GM11168 (cell line): ENCODE results near the gene HMCN2.

Experiments
- in situ Hi-C: fragments of 300-500 bp; cut with MboI; formaldehyde crosslinking; loops from one replicate; pipeline ENCODE4 v1.12.0; 2022; ENCODE audit warnings: low sequenced_read_pairs; ENCODE audit not compliant: unreplicated experiment

Gene HMCN2

GRCh38 chr9:130451509-130452388, 186.2 kb downstream of the HMCN2 start:
- in situ Hi-C loops = no loop called here

GRCh38 chr9:130452835-130453234, 187.3 kb downstream of the HMCN2 start:
- in situ Hi-C loops = no loop called here

GRCh38 chr9:130453487-130453886, 187.9 kb downstream of the HMCN2 start:
- in situ Hi-C loops = no loop called here

DNA sequence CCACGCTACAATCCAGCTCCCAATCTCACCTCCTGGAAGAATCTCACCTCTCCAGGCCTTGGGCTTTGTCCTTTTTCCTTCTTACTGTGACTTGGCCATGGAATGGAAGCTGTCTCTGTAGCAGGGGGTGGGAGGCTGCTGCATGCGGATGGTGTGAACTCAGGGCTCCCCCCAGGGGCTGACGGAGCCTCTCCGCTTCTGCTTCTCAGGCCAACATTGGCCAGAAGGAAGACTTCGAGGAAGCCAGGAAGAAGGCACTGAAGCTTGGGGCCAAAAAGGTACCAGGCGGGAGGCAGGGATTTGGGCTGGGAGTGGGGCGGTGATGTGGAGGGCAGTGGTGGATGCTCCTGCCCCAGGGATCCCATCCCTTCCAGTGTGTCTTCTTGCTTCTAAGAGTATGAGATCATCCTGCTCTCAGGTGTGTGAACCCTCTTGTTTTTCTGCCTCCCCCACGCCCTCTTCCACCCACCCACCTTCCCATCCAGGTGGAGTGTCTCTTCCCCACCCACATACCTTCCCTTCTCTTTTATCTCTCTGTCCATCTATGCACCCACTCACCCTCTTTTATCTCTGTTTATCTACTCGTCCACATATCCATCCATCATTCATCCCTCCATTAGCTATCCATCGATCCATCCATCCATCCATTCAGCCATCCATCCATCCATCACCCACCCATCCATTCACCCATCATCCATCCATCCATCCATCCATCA, 188.7 kb downstream of the HMCN2 start:
- in situ Hi-C loops = no loop called here

DNA sequence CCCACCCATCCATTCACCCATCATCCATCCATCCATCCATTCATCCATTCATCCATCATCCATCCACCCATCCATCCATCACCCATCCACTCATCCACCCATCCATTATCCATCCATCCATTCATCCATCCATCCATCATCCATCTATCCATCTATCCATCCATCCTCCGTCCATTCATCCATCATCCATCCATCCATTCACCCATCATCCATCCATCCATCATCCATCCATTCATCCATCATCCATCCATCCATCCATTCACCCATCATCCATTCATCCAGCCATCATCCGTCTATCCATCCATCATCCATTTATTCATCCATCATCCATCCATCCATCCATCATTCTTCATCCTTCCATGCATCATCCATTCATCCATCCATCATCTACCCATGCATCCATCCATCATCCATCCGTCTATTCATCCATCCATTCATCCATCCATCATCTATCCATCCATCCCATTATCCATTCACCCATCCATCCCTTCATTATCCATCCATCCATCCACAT, 189.3 kb downstream of the HMCN2 start:
- in situ Hi-C loops = no loop called here

GRCh38 chr9:130458027-130458803, 192.7 kb downstream of the HMCN2 start:
- in situ Hi-C loops = no loop called here

DNA sequence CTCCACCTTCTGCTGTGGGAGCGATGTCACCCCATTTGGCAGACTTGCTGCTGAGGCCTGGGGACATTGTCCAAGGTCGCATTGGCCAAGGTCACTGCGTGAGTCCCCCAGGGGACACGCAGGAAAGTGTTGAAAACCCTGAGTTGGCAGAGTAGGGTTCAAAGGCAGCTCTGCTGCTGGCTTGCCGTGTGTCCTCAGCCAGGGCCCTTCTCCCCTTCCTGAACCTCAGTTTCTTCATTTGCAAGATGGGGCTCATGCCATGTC, 193.2 kb downstream of the HMCN2 start:
- in situ Hi-C loops = no loop called here

- in situ Hi-C loops = no loop called here
These were observed 193.6 kb downstream of the HMCN2 start for GRCh38 chr9:130459151-130459550.

DNA sequence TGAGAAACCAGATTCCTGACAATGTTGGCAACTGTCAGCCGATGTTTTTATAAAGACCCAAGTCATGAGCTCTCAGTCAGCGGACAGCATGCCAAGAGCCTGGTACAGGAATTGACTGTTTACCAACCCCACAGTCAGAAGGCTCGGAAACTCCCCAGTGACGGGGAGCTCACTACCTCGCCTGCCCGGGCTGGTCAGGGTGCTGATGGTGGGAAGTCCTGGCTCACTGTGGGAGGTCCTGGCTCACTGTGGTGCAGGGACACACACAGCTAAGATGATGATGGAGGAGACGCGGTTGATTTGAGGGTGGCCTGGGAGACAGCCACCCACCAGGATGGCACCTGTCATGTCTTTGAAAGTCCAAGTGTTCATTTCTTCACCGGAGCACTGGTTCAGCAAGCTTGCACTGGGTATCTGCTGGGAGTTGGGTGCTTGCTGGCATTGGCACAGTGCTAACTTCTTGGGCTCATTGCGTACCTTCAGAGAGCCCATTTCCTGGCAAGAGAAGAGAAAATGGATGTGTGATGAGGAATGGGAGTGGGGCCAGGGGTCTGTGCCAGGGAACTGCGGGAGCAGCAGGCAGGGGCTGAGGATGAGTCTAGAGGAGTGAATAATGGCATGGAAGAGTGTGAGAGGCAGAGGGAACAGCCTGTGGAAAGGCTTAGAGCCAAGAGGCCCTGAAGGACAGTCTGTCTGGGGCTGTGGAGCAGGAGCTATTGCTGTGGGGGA, 194.5 kb downstream of the HMCN2 start:
- in situ Hi-C loops = no loop called here

DNA sequence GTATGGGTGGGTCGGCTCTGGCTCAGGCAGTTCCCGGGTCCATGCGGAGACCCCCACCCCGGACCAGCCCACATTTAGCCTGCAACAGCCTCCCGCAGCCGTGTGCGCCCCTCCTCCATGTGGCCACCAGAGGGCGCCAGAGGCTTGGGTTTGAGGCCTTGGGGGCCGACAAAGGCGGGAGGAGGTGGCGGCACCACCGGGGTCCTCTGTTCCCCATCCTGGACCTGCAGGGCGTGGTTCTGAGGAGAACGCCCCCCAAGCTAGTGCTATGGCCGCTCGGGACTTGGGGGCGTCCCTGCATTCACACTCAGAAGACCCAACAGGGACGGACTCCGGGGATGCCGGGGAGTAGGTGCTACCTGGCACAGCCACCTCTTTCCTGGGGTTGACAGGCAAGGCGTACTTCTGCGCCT, 195.7 kb downstream of the HMCN2 start:
- in situ Hi-C loops = no loop called here

GRCh38 chr9:130461731-130462130, 196.2 kb downstream of the HMCN2 start:
- in situ Hi-C loops = no loop called here

DNA sequence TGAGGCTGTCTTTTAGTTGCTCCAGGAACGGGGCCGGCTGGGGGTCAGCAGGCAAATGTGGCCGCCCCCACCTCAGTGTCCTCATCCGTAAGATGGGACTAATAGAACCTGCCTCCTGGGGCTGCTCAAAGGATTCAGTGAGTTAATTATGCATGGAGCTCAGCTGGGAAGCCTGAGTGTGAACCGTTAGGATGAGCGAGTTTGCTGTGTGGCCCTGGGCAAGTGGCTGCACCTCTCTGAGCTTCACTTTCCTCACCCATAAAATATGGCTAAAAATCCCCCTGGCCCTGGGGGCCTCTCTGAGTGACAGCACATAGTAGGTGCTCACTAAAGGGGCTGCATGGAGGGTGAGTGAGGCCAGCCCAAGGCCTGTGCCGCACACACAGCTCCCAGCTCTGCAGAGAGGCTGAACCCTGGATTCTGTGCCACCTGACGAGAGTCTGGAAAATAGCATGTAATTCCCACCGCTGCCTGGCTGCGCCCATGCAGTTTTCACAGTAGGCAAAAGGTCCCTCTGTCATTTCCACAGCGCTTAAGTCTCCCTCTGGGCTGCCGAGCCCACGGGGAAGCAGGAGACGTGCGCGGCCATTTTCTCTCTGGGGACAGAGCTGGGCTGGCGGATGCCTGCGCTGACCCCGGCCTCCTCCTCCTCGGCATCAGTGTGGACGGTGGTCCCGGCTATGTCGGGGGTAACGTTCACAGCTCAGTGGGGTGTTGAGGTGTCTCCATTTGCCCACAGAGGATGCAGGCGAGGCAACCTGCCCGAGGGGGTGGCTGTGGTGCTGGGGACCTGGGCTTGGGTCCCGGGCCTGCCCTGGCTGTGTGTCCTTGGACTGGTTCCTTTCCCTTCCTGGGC, 197.4 kb downstream of the HMCN2 start:
- in situ Hi-C loops = no loop called here

GRCh38 chr9:130463763-130464745, 198.5 kb downstream of the HMCN2 start:
- in situ Hi-C loops = no loop called here

DNA sequence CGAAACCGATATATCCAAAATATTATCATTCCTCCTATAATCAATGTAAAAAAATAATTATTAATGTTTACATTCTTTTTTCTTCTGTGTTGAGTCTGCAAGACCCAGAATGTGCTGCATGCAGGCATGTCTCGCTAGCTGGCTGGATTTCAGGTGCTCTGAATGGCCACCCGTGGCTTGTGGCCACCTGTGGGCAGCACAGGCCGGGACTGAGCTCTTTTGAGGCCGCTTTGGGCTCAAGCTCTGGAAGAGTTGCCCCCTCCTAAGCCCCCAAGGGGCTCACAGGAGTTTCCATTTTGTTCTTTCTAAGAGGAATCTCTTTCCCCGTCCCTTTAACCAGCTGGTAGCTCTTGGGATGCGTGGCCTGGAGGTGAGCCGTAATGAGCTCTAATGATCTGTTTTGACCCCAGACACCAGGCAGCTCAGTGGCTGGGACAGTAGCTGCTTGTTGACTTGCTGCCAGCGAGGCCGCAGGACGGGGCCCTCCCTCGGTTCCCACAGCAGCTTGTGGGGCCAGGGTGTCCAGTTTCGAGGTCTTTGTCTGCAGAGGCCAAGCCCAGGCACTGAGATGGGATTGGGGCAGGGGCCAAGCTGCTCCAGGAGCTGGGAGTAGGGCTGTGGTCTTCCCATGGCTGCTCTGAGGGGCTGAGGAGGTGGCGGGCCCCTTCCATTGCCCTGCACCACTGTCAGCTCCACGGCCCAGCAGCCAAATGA, 200.0 kb downstream of the HMCN2 start:
- in situ Hi-C loops = no loop called here

DNA sequence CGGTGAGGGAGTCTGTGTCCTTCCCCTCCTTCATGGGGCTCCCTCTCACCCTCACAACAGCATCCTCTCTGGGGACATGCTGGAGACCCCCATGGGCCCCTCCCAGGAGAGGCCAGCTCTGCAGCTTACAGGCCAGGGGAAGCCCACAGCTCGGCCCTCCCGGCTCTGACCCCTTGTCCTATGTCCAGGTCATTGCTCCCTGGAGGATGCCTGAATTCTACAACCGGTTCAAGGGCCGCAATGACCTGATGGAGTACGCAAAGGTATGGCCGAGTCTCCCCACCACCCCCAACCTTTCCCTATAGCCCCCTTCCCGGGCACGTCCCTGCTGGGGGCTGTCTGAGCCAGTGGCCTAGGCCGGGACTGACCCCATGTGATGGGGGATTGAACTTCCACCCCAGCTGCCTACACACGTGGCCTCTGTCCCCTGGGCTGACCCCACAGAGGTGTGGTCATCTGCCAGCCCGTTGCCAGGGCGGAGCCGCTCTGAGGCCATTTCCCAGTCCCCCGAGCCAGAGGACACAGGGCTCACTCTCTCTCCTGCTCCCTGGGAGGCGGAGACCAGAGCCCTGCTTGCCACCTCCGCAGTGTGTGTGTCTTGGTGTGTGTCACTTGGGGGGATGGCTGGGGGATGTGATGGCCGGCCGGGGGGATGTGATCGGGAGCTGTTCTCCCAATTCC, 201.1 kb downstream of the HMCN2 start:
- in situ Hi-C loops = no loop called here

DNA sequence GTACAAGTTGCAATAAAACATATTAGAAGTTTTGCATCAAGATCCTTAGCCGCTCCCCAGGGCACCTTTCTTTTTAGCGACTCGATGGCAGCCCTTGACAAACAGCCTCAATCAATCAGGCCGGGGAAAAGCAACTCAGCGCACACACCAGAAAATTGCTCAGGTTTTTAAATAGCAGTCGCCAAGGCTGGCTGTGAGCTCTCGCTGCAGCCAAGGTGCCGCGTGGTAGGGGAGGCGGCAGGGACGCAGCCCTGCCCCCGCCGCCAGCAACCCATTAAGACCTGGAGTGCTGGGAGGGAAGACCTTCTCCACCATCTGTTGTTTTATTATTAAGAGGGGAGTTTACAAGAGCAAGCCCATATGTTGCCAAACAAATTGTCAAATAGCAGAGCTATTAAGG, 201.8 kb downstream of the HMCN2 start:
- in situ Hi-C loops = no loop called here

DNA sequence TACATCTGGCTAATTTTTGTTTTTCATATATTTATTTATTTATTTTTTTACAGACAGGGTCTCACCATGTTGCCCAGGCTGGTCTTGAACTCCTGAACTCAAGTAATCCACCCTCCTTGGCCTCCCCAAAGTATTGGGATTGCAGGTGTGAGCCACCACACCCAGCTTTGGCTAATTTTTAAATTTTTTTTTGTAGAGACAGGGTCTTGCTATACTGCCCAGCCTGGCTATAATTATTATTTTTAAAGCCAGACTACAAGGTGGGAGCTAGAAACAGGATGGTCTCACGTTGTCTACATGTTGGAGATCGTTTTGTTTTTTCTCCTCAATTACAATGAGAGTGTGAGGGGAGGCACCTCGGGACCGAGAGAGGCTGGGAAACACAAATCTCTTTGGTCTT, 203.0 kb downstream of the HMCN2 start:
- in situ Hi-C loops = no loop called here
